Measurements from ENCODE around the gene GPR18.

The GPR18 gene

DNA sequence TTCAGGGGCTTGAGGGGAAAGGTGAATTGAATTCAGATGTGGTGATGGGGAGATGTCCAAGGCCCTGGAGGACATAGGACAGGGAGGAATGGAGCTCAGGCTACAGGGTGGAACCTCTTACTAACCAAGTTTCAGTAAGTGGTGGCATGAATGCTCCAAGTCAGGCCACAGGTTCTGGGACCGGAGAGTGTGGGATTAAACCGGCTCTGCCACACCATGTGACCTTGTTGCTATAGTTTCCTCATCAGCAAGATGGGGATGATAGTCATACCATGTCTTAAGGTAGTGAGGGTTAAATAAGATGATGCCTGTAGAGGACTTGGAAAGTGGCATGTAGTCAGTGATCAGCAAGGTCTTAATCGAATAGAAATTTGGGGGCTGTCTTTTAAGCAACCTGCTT lies 32.7 kb upstream of the GPR18 start:
- DNase-seq (ENCODE audit: low read depth), result no peak

DNA sequence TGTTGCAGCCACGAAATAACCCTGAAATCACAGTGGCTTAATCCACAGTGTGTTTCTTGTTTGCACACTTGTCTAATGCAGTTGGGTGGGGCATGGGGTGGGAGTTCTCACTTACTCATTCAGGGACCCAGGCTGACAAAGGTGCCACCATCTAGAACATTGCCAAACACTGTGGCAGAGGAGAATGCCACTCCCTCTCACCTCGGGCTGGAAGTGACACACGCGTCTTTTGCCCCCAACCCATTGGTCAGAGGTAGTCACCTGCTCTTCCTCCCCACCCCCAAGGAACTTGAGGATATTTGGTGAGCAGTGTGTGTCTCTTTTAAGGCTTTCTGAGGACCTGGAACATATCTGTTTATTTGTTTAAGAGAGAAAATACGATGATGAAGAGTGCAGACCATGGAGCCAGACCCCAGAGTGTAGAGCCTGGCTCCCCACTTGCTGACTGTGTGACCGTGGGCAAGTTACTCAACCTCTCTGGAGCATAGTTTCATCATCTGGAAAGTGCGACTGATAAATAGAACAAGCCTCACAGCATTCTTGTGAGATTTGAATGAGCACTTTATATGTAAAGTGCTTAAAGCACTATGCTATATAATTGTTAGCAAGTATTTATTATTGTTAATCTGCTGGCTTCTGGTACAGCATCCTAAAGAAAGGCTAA lies 31.6 kb upstream of the GPR18 start:
- no peak for DNase-seq (ENCODE audit: low read depth)

DNA sequence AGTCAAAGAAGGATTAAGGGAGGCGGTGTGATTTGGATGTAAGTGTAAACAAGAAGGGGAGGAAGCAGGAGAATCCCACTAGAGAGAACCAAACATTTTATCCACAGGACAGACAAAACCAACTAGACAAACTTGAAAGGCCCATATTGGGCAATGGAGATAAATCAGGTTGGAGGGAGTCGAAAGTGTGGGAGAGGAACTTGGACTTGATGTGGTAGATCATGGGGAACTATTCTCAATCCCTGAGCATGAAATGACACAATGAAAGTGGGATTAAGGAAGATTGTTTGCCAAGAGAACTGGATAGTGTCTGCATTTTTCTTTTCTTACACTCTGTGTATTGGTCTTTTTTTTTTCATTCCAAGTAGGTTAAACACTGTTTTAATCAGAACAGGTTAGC lies 31.1 kb upstream of the GPR18 start:
- no peak for DNase-seq (ENCODE audit: low read depth)

DNA sequence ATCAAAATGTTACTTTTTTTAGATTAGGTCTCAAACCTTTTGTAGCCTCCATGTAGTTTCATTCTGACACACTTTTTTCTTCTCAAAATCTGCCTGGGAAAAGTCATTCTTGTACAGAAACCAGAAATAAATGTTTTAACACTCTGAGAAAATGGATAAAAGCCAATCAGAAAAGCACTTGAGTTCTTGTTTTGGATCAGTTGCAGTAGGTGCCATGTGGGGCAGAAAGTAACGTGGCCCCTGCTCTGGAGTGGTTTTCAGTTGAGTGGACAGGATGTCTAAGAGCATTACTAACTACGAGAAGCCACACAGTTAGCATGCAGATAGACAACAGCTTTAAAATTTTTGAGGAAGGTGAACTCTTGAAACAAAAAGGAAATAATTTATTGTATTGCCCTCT lies 29.9 kb upstream of the GPR18 start:
- DNase-seq (ENCODE audit: low read depth), result no peak

DNA sequence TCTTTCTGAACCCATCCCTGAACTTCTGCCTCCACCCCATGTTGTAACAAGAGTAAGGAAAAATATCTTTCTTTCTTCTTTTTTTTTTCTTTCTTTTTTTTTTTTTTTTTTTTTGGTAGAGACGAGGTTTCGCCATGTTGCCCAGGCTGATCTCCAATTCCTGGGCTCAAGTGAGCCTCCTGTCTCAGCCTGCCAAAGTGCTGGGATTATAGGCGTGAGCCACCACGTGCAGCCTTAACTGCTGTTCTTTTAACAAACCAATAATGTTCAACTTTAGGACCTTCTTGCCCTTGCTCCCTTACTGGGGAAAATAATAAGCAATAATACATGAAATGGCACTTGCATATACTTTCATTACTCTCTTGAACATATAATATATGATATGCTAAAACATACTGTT lies 29.4 kb upstream of the GPR18 start:
- DNase-seq (ENCODE audit: low read depth), result no peak

DNA sequence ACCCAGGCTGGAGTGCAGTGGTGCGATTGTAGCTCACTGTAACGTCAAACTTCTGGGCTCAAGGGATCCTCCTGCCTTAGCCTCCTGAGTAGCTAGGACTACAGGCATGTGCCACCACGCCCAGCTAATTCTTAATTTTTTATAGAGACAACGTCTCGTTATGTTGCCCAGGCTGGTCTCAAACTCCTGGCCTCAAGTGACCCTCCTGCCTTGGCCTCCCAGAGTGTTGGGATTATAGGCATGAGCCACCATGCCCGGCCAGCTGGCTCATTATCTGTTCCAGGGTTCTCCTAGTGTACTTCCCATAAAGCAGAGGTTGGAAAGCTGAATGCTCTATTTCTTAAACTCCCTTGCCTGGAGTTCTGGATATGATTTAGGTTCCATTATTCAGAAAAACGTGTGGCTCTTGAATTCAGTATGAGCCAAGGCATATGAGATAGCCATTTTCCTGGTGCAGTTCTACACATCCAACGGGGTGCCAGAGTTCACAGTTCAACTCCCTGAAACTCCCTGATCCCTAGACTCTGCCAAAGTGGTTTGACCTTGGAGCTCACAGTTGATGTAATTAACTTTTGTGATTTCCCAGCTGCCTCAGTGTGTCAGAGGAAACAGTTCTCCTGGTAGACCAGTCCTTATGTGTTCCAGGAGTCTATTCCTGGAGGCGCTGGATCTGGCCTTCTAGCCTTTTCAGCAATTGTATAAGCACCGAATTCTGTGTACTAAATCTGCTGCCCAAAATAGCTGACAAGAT lies 27.4 kb upstream of the GPR18 start:
- DNase-seq (ENCODE audit: low read depth), result no peak

DNA sequence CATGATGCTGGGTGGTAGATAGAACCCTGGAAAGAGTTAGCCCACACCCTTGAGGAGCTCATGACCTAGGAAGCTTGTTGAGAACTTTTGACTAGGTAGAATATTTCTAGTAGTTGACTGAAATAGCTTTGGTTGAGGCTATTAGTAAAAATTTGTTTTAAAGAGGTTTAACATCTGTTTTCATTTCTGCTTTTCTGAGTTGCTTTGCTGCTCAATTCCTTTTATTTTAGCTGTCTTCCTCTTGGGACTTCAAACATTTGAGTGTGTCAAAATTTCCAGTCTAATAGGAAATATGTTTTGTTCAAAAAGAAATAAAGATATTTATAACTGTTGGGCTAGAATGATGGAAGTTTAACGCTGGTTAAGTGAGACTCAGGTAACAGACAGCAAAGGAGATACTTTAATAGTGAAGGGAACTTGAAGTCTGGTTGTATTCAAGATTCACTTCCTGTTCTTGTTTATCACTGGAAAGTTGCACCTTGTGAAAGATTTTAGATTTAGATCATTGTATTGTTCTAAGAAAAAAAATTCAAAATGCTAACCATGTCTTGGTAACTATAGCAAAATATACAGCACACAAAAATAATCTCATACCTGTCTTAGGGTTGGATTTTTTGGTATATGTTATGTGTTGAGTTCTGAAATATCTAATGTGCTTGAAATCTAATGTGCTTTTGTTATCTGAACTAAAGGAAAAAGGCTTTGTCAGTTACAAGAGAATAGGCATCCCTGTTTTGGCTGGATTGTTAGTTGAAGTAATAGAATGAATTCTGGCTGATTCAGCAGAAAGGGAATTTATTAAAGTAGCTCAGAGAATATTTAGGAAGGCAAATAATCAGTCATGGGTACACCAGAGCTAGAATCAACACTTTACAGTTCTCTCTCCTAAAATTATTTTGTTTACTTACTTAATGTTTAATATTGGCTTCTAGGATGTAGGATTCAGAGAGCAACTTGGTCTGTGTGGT lies 24.4 kb upstream of the GPR18 start:
- DNase-seq (ENCODE audit: low read depth), result peak; percentile 58

- DNase-seq (ENCODE audit: low read depth), result peak; percentile 80
These were observed 23.7 kb upstream of the GPR18 start for GRCh38 chr13:99281811-99282263.

DNA sequence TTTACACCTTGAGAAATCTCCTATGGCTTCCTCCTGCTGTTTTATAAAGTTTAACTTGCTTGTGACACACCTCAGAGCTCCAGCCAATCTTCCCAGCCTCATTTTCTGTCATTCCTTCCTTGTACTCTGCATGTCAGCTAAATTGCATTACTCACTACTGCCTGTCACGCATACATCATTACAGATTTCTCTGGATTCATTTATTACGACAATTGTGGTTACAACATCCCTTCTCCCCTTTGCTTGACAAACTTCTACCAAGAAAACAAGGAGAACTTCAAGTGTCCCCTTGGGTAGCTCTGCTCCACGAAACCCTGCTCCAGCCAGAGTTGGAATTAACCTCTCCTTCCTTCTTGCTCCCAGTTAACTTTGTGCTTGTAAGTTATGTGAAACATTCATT lies 22.0 kb upstream of the GPR18 start:
- peak; percentile 68 for DNase-seq (ENCODE audit: low read depth)

GRCh38 chr13:99279637-99280036 lies 21.5 kb upstream of the GPR18 start:
- DNase-seq (ENCODE audit: low read depth), result no peak

GRCh38 chr13:99278843-99279242 lies 20.7 kb upstream of the GPR18 start:
- no peak for DNase-seq (ENCODE audit: low read depth)

- no peak for DNase-seq (ENCODE audit: low read depth)
These were observed 20.0 kb upstream of the GPR18 start for GRCh38 chr13:99278200-99278599.

- no peak for DNase-seq (ENCODE audit: low read depth)
These were observed 19.4 kb upstream of the GPR18 start for GRCh38 chr13:99277629-99278028.

DNA sequence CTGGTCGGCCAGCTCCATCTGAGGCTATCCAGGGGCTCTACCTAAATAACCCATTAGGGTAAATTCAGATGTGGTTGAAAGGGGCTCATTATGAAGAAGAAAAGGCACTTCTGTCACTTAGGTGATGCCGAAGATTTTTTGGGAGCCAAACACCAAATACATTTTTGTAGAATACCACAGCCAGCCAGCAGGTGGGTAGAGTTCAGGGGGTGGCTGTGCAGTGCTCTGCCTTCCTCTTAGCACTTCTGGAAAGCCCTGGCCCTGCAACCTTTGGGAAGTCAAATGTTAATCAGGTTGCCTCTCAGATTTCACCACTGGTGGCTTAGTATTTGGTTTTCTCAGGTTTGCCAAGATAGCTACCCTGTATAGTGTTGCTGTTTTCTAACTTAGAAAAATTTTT lies 18.5 kb upstream of the GPR18 start:
- DNase-seq (ENCODE audit: low read depth), result no peak

GRCh38 chr13:99275093-99275469 lies 16.9 kb upstream of the GPR18 start:
- no peak for DNase-seq (ENCODE audit: low read depth)

DNA sequence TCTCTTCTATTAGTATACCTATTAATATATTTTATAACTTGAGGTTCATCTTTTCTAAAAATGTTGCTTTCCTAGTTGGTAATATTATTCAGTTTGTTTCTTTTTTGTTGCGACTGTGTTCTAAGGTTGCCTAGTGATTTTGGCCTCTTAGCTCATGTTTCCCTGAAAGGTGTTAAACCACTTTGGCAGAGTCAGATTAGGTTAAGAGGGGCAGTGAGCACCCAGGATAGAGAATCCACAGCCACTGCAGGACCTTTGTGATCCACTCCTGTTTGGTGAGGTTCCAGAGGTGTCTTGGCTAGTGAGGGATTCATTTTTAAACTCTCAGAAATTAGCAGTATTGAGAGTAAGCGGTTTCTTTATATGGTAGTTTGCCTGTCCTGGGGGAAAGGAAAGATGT lies 14.9 kb upstream of the GPR18 start:
- no peak for DNase-seq (ENCODE audit: low read depth)

GRCh38 chr13:99272481-99272880 lies 14.3 kb upstream of the GPR18 start:
- no peak for DNase-seq (ENCODE audit: low read depth)

DNA sequence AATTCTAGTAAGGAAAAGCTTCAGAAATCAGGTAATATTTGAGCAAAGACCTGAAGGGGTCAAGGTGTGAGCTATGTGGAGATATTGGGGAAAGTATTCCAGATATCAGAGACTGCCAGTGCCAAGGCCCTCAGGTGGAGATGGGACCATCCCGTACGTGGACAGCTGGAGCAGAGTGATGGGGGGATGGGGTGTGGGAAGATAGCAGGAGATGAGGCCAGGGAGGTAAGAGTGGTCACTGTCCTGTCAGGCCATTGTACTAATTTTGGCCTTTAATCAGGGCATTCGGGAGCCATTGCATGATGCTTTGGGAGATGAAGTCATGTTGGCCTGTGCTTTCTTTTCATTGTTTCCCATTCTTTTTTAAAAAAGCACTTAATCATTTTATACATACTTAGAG lies 13.1 kb upstream of the GPR18 start:
- no peak for DNase-seq (ENCODE audit: low read depth)

DNA sequence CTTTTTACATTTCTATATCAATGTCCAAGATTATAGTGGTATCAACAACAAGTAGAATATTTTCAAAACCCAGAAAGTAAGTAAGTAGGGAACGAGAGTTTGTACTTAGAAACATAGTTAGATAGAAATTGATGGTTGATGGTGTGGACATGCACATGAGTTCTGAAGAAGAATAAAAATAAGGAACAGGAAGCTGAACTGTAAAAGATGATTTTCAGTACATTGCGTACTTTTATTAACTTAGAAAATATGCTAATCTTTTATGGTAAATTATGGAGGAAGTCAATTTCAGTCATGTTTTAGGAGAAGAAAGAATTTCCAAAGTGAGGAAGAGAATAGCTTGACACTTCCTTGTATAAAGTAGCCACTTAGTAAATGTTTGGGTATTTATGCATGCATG lies 12.3 kb upstream of the GPR18 start:
- no peak for DNase-seq (ENCODE audit: low read depth)

DNA sequence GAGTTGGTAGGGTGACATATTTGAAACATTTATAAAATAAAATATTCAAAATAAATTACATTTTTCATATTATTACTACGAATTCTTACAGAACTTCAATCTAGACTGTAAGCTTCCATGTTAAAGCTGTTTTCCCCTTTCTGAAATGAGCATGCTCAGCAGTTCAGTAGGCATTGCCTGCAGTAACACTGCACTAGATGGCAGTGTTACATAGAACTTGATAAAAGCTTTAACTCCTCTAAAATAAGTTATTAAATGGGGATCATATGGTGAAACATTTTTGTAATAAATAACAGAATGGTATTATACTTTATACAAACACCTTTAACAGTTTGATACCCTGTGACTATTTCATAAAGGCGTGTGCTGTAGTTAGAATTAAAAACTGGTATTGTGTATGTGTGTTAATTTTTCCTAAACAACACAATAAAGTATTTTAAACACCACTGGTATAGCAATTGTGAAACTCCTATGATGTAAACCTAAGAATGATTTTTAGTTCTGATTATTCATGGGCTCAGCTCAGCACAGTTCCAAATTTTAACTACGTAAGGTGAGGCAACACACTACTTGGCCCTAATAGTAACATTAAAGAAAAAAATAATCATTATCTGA lies 11.6 kb upstream of the GPR18 start:
- peak; percentile 63 for DNase-seq (ENCODE audit: low read depth)

DNA sequence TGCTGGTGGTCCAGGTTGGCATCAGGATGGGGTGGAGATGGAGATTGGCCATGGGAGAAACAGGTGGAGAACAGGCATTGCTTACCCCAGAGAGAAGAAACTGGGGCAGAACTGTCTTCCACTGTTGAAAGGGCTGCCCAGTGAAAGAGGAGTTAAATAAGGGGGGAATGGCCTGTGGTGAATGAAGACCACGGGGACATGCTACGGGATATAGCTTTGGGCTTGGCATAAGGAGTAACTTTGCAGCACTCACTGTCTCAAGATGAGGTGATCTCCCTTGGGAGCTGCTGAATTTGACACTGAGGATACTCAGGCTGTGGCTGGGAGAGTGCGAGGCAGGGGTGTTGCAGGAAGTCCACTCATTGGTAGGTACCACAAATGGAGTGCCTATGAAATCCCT lies 10.6 kb upstream of the GPR18 start:
- no peak for DNase-seq (ENCODE audit: low read depth)

- DNase-seq (ENCODE audit: low read depth), result no peak
These were observed 9.7 kb upstream of the GPR18 start for GRCh38 chr13:99267927-99268326.
